A673 (cell line): ENCODE data around the gene FIBIN.

Experiments
- EZH2 ChIP-seq: fragments of 200-600 bp; sonication (generic); IDR thresholded peaks from 2 replicates; pipeline ENCODE4 v1.6.1; 2017; ENCODE audit warnings: borderline replicate concordance, low read depth, mild to moderate bottlenecking, mixed read lengths, antibody characterized with exemption, low read length; ENCODE audit not compliant: poor library complexity, severe bottlenecking
- TF ChIP-seq, protein P1 (sequence below): fragments of 300-800, 200-600 bp; sonication (generic); conservative IDR thresholded peaks from 2 replicates; pipeline ENCODE4 v1.5.1; 2017; ENCODE audit warnings: low read depth, mild to moderate bottlenecking, antibody characterized with exemption, low read length, moderate library complexity, mixed read lengths

GRCh38 chr11:27025957-27026733, 32.2 kb downstream of the FIBIN start:
- TF ChIP-seq, protein P1, sequence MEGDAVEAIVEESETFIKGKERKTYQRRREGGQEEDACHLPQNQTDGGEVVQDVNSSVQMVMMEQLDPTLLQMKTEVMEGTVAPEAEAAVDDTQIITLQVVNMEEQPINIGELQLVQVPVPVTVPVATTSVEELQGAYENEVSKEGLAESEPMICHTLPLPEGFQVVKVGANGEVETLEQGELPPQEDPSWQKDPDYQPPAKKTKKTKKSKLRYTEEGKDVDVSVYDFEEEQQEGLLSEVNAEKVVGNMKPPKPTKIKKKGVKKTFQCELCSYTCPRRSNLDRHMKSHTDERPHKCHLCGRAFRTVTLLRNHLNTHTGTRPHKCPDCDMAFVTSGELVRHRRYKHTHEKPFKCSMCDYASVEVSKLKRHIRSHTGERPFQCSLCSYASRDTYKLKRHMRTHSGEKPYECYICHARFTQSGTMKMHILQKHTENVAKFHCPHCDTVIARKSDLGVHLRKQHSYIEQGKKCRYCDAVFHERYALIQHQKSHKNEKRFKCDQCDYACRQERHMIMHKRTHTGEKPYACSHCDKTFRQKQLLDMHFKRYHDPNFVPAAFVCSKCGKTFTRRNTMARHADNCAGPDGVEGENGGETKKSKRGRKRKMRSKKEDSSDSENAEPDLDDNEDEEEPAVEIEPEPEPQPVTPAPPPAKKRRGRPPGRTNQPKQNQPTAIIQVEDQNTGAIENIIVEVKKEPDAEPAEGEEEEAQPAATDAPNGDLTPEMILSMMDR, result no peak
- peak; percentile 27 for TF ChIP-seq EZH2
